Heart left ventricle (tissue), 16 donors: ENCODE measurements around the gene PHLDA2. TPM values are rescaled to one million over a fixed set of nuclear protein-coding genes. Genes with fewer than 3 reads are reported as not detected.

Experiments
- ATAC-seq, 4 donors: fragments of 200-7000 bp; cut with Tn5 transposase; one replicate each; pipeline ENCODE4 v1.9.1; 2020 to 2022; ENCODE audit warnings: moderate library complexity in 4 of 4, mild to moderate bottlenecking in 3 of 4, moderate number of reproducible peaks in 1 of 4
- DNase-seq, 5 donors: peaks; one replicate each; pipeline ENCODE4 v3.0.0-alpha.2; 2020
- H3K27ac ChIP-seq, 12 donors: fragments of 200-600 bp; sonication (generic) in 4 of 12; one replicate each; pipeline versions ENCODE4 v1.5.0 to v1.8.0; 2016 to 2022; ENCODE audit warnings: mild to moderate bottlenecking in 2 of 12
- H3K27me3 ChIP-seq, 9 donors: fragments of 200-600 bp; sonication (generic) in 2 of 9; one replicate each; pipeline versions ENCODE4 v1.5.1 to v1.8.0; 2016 to 2022; ENCODE audit warnings: mild to moderate bottlenecking in 3 of 9
- H3K36me3 ChIP-seq, 9 donors: fragments of 200-600 bp; sonication (generic) in 2 of 9; one replicate each; pipeline versions ENCODE4 v1.5.0 to v1.8.0; 2018 to 2022; ENCODE audit warnings: mild to moderate bottlenecking in 2 of 9
- H3K4me1 ChIP-seq, 12 donors: fragments of 200-600 bp; sonication (generic) in 4 of 12; one replicate each; pipeline versions ENCODE4 v1.5.0 to v1.8.0; 2016 to 2022; ENCODE audit warnings: mild to moderate bottlenecking in 3 of 12
- H3K4me3 ChIP-seq, 12 donors: fragments of 200-600 bp; sonication (generic) in 4 of 12; one replicate each; pipeline versions ENCODE4 v1.5.0 to v1.8.0; 2017 to 2022; ENCODE audit warnings: mild to moderate bottlenecking in 9 of 12, moderate library complexity in 4 of 12
- H3K9me3 ChIP-seq, 12 donors: fragments of 200-600 bp; sonication (generic) in 4 of 12; one replicate each; pipeline versions ENCODE4 v1.5.0 to v1.8.0; 2016 to 2022; ENCODE audit warnings: mild to moderate bottlenecking in 1 of 12
- POLR2A ChIP-seq, 2 donors: fragments of 450-650 bp; IDR thresholded peaks; one replicate each; pipeline ENCODE4 v1.6.1; 2017; ENCODE audit warnings: antibody characterized with exemption in 2 of 2, mild to moderate bottlenecking in 2 of 2, moderate library complexity in 2 of 2
- WGBS, 4 donors: extraction: QIAGEN DNeasy Blood & Tissue Kit in 2 of 4; methylation state at CpG; one replicate each; pipeline versions ENCODE4 v1.1.5 to v1.1.7; 2013 to 2018; 5-methylcytosine and 5-hydroxymethylcytosine counted together
- intact Hi-C, 10 donors: fragments of 100-400 bp; cut with DNase I; formaldehyde crosslinking; loops; one replicate each; pipeline versions ENCODE4 v1.11.1 to v1.14.2; 2022
- polyA plus RNA-seq, 2 donors: library from polyadenylated mRNA; stranded (reverse); fragments of 200-250 nt; gene quantifications; one replicate each; pipeline ENCODE4 v1.2.3, GENCODE V29; 2013
- total RNA-seq, 9 donors: library from RNA; depleted of rRNA in 2 of 9; stranded (reverse); fragments of >200 nt in 2 of 9; fragmentation: NEBNext Ultra II Directional in 3 of 9; extraction: Animal tissue kit (Norgen Biotek cat#: 25700) in 3 of 9; gene quantifications; one replicate each; pipeline versions ENCODE4 v1.1.0 to v1.2.4, GENCODE V29; 2016 to 2023
- TF ChIP-seq, protein P1 (sequence below), 12 donors: fragments of 200-600 bp; sonication (generic) in 4 of 12; IDR thresholded peaks; one replicate each; pipeline versions ENCODE4 v1.5.0 to v1.8.0; 2018 to 2022; ENCODE audit warnings: antibody characterized with exemption in 12 of 12, mild to moderate bottlenecking in 5 of 12
- donor health status: ischemic (EF 13 %, LVEDD 7.1; RV severe dilation, severe dysfunction).
- donor health status: healthy with polysubstance abuse.
- donor health status: DM: no; HTN: yes; CAD: no.
- donor health status: DM: no; HTN: no; CAD: no.
- donor health status: ischemic (EF 25% LVEDD 6.9; RV normal size, moderate dysfunction).
- donor health status: ischemic (EF 25% LVEDD 5.7; RV mildly dilated, moderate dysfunction).
- donor health status: healthy.
- donor health status: DM: yes; HTN: yes; CAD: no.
- donor health status: ischemic (EF 35%, LVEDD 5.7; RV mildly dilated, moderate dysfunction).
- donor health status: nonischemic (EF 11% LVEDD 7.7; RV severe dilation, severe dysfunction).
- donor health status: DM: yes; HTN: yes; CAD: no.
- donor health status: PGD.
- donor health status: ischemic (EF 29% LVEDD 5.4; RV normal size, mild dysfunction).
- donor health status: nonischemic (EF 23%, LVEDD 6.1; RV moderate dilation, normal function).

The PHLDA2 gene
- total and polyA plus RNA-seq, 11 donors = 0.40 to 9.2 (median 1.0) TPM; not detected in 2

DNA sequence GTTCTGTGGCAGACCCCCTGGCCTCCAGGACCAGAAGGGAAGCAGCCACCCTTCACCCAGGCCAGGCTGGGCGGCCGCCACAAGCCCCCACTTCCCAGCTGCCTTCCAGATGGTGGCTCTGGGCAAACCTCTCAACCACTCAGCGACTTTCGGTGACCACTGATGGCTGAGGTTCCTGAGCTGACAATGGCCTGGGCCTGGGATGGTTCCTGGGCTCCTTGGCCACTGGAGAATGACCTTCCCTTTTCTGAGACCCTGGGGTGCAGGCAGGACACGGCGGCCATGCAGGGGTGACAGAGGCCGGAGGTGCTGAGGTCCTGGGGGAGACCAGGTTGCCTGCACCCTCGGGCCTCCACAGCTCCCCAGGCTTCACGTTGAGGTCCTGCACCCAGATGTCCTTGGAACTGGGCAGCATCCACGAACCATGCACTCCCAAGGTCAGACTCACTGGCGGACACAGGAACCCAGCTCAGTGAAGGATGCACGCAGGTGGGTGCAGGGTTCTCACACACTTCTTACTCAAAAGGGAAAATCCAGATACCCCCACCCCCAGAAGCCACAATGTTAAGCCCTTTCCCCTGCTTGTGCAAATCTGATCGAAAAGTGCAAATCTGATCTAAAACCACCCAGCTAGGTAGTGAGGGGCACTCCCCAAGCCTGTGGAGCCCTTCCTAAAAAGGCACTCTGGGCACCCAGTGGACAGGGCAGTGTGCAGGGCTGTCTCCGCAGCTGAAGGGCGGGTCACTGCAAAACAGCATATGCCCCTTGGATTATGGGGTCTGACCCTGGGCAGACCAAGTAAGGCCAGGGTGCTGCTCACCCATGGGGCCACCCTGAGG lies 13.9 kb upstream of the PHLDA2 start:
- 71 to 86% (median 81%) methylated on average over 8 to 15 of the region's 15 CpGs for WGBS, 4 donors
- no peak for TF ChIP-seq POLR2A (IDR thresholded peaks at IDR 0.05)
- TF ChIP-seq, protein P1, sequence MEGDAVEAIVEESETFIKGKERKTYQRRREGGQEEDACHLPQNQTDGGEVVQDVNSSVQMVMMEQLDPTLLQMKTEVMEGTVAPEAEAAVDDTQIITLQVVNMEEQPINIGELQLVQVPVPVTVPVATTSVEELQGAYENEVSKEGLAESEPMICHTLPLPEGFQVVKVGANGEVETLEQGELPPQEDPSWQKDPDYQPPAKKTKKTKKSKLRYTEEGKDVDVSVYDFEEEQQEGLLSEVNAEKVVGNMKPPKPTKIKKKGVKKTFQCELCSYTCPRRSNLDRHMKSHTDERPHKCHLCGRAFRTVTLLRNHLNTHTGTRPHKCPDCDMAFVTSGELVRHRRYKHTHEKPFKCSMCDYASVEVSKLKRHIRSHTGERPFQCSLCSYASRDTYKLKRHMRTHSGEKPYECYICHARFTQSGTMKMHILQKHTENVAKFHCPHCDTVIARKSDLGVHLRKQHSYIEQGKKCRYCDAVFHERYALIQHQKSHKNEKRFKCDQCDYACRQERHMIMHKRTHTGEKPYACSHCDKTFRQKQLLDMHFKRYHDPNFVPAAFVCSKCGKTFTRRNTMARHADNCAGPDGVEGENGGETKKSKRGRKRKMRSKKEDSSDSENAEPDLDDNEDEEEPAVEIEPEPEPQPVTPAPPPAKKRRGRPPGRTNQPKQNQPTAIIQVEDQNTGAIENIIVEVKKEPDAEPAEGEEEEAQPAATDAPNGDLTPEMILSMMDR (IDR thresholded peaks at IDR 0.05) = no peak
- Histone ChIP-seq H3K9me3 (peaks cover 0 to 8% (median 1%) of the 10 kb centered on the region in 12 donors), H3K4me3 (no peak overlapping the region), H3K27me3 (no peaks in the 10 kb centered on the region), H3K36me3 (peaks cover 0 to 27% (median 15%) of the 10 kb centered on the region in 9 donors), H3K27ac (no peak overlapping the region), H3K4me1 (peaks cover 4 to 55% (median 28%) of the 10 kb centered on the region in 12 donors)
- intact Hi-C loops = no loop called here
- DNase-seq = no peak
- no peak for ATAC-seq

DNA sequence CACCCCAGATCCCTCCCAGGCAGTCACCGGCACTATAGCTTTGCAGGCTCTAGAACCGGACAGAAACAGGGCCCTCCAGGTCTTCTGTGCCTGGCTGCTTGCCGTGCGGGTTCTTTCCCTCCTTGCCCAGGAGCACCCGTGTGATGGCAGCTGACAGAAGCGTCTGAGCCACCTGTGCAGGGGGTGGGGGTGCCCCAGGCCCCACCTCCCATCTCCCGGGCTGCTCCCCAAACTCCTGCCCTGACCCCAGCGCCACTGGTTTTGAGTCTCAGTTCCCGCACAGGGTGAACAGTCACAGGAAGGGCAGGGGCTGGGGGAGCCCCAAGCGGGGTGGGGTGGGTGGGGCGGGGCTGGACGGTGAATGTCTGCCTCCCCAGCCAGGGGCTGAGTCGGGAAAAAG lies 13.2 kb upstream of the PHLDA2 start:
- intact Hi-C loops = no loop called here
- H3K27ac ChIP-seq = no peak overlapping the region
- 70 to 88% (median 72%) methylated on average over 6 to 13 of the region's 13 CpGs for WGBS, 4 donors
- TF ChIP-seq POLR2A (IDR thresholded peaks at IDR 0.05) = no peak
- TF ChIP-seq, protein P1 (IDR thresholded peaks at IDR 0.05) = no peak
- H3K27me3 ChIP-seq = no peaks in the 10 kb centered on the region
- peaks cover 4 to 54% (median 28%) of the 10 kb centered on the region in 12 donors for H3K4me1 ChIP-seq
- DNase-seq (no peak), ATAC-seq (no peak)
- H3K4me3 ChIP-seq = no peak overlapping the region
- H3K36me3 ChIP-seq = peaks cover 0 to 20% (median 9%) of the 10 kb centered on the region in 9 donors
- peaks cover 0 to 10% (median 5%) of the 10 kb centered on the region in 12 donors for H3K9me3 ChIP-seq

DNA sequence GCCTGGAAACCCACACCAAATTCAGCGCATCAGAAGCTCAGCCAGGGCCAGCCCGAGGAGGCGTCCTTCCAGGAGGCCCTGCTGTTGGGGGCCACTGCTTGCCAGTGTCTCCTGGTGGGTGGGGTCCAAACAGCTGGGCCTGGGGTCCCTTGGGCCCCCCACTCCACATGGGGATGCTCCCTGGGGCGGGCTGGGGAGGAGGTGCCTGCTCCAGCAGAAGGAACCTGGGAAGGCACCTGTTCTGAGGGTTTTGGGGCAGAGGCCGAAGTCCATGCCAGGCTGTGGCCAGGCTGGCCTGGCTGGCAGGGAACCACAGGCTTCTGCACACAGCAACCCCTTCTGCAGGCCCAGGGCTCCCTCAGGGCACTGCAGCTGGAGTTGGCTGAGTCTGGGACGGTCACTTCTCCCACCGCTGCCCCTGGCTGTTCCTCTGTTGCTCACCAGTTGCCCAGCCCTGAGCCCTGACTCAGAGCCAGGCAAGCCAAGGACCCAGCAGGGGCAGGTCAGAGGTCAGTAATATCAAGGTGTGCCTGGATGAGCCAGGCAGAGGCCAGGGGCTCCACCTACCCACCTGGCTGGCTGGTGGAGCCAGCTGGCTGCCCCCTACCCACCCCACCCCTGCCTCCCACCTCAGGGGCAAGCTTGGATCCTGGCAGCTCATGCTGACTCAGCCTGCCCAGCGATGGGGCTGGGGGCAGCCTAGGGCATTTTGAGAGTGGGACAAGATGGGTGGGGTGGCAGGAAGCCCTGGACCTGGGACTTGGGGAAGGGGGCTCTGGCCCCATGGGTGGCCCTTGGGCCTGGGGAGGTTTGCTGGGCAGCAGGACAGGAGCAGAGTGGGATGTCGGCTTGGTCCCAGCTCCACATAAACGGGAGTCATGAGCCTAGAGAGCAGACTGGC lies 12.0 kb upstream of the PHLDA2 start:
- peak overlapping the region in 5 of 12 donors; percentile 35 to 67 (median 50) for H3K27ac ChIP-seq
- intact Hi-C loops = no loop called here
- peak in 3 of 4 donors; percentile 6 to 19 (median 15) for ATAC-seq
- H3K36me3 ChIP-seq = peaks cover 0 to 10% (median 6%) of the 10 kb centered on the region in 9 donors
- no peaks in the 10 kb centered on the region for H3K27me3 ChIP-seq
- TF ChIP-seq, protein P1 (IDR thresholded peaks at IDR 0.05) = no peak
- TF ChIP-seq POLR2A (IDR thresholded peaks at IDR 0.05) = no peak
- DNase-seq = peak in 1 of 5 donors; percentile 71
- peaks cover 0 to 15% (median 9%) of the 10 kb centered on the region in 12 donors for H3K9me3 ChIP-seq
- H3K4me3 ChIP-seq = no peak overlapping the region
- WGBS, 4 donors = 48 to 57% (median 55%) methylated on average over 5 to 10 of the region's 10 CpGs
- peaks cover 4 to 41% (median 24%) of the 10 kb centered on the region in 12 donors for H3K4me1 ChIP-seq
